Brain pericyte (primary cell): ENCODE data around the gene DROSHA.
"Not testable (repeated sequence)": the region's sequence is repeated elsewhere in the genome, so short reads cannot be mapped to it uniquely, and the experiment has no call there.

Experiments
- DNase-seq: peaks from one replicate; pipeline ENCODE4 v3.0.0-alpha.2; 2012; ENCODE audit warnings: low read depth, low spot score

Gene DROSHA, protein sequence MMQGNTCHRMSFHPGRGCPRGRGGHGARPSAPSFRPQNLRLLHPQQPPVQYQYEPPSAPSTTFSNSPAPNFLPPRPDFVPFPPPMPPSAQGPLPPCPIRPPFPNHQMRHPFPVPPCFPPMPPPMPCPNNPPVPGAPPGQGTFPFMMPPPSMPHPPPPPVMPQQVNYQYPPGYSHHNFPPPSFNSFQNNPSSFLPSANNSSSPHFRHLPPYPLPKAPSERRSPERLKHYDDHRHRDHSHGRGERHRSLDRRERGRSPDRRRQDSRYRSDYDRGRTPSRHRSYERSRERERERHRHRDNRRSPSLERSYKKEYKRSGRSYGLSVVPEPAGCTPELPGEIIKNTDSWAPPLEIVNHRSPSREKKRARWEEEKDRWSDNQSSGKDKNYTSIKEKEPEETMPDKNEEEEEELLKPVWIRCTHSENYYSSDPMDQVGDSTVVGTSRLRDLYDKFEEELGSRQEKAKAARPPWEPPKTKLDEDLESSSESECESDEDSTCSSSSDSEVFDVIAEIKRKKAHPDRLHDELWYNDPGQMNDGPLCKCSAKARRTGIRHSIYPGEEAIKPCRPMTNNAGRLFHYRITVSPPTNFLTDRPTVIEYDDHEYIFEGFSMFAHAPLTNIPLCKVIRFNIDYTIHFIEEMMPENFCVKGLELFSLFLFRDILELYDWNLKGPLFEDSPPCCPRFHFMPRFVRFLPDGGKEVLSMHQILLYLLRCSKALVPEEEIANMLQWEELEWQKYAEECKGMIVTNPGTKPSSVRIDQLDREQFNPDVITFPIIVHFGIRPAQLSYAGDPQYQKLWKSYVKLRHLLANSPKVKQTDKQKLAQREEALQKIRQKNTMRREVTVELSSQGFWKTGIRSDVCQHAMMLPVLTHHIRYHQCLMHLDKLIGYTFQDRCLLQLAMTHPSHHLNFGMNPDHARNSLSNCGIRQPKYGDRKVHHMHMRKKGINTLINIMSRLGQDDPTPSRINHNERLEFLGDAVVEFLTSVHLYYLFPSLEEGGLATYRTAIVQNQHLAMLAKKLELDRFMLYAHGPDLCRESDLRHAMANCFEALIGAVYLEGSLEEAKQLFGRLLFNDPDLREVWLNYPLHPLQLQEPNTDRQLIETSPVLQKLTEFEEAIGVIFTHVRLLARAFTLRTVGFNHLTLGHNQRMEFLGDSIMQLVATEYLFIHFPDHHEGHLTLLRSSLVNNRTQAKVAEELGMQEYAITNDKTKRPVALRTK (N-terminal part only)

GRCh38 chr5:31531888-31532547 is at the start of gene DROSHA, which contains the start of gene C5orf22:
Gene DROSHA, minus strand, starts transcription at chr5:31532093. Its CDS starts 3,034 bp downstream, at chr5:31529059.
Gene C5orf22, plus strand, starts transcription at chr5:31532301. Its CDS starts 92 bp downstream, at chr5:31532393.
- peak; percentile 88 for DNase-seq

DNA sequence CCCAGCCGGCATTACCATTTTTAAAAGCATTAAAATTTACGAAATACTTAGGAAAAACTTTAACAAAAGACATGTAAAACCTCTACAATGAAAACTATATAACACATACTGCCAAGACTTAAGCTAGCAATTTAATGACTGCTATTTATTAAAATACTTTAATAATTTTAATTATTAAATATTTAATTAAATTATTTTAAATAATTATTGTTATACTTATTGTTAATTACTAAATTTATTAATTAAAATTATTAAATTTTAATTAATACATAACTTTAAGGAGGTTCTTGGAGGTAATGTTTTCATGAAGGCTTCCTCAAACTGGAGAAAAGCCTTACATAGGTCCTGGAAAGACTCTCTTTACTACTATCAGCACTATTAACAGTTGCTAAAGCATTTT is 47.7 kb upstream of the DROSHA start:
- DNase-seq = no peak

- no peak for DNase-seq
Measured at GRCh38 chr5:31577438-31577837, 45.5 kb upstream of the DROSHA start.

GRCh38 chr5:31574772-31575171 is 42.9 kb upstream of the DROSHA start:
- DNase-seq = no peak

DNA sequence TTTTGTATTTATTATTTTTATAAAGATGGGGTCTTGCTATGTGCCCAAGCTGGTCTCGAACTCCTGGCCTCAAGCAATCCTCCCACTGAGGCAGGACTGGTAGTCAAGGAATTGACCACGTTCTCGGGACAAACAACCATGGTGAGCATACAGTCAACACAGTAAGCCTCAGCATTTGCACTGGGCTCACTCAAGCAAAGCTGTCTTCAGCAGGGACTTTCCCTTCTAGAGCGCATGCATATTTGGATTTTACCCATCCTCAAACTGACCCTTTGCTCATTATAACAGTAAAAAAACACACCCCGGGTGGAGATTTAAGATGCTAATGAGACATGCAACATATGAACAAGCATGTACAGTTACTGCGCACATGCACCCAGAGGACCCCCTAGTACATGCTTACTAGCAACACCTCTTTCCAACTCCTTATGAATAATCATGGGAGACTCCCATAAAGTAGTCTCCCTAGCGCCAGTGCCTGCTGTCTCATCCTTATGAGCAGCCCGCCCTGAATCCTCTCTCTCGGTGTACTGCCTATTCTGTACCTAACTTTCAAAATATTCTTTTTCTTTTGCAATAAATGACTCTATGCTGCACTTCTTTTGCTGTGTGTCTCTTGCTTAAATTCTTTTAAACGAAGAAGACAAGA is 41.7 kb upstream of the DROSHA start:
- DNase-seq = no peak

GRCh38 chr5:31569068-31569467 is 37.2 kb upstream of the DROSHA start:
- DNase-seq = no peak

GRCh38 chr5:31568302-31568835 is 36.5 kb upstream of the DROSHA start:
- DNase-seq = no peak

DNA sequence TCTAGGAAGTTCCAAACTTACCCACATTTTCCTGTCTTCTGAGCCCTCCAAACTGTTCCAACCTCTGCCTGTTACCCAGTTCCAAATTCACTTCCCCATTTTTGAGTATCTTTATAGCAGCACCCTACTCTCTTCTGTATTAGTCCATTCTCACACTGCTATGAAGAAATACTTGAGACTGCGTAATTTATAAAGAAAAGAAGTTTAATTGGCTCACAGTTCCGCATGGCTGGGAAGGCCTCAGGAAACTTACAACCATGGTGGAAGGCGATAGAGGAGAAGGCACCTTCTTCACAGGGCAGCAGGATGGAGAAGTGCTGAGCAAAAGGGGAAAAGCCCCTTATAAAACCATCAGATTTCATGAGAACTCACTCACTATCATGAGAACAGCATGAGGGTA is 34.5 kb upstream of the DROSHA start:
- DNase-seq = not testable (repeated sequence)

DNA sequence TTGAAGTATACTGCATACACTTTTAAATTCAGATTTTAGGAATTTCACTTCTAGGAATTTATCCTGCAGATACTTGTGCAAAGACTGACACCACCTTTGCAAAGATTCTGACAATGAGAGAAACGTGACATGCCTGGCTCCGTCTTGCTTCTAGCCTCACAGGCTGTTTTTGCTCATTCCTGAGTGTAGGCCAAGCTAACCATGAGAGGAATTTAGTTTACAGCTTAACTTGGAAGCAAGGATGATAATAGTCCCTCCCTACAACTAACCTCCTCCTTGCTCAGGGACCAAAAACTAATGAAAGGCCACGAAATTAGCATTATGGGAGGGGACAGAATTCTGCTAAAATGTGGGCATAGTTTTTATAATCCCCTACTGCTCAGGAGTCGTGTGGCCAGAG is 31.3 kb upstream of the DROSHA start:
- no peak for DNase-seq

DNA sequence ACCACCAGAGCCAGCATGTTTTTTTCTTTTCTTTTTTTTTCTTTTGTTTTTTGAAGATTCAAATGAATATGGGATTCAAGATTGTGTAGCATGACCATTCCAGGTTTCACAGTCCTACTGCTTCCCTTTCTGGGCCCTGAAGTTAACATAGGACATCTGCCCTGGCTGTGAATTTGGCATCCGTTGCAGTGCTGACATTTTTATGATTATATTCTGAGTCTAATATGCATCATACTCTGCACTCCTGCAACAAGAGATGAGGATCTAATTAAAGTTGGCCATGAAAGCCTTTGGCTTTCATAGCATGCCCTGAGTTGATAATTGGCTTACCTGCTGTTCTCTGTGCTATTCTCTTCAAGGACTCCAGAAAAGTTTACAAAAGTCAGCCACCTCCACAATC is 30.1 kb upstream of the DROSHA start:
- DNase-seq = no peak

DNA sequence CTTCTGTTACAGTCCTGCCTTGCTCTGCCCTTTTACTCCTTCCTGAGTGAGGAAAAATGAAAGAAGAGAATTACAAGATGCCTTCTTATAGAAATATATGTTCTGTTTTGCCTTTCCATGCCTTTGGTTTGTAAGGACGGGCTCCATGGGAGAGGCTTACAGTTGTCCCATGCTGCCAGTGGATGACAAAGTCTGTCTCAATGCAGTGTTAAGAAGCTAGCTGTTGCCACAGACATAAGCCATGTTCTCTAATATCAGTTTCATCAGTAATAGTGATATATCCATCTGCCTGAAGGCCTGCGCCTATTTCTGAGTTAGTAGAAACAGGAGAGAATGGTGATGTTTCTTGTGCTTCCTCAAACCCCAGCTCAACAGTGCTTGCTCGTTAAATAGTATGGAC is 28.0 kb upstream of the DROSHA start:
- DNase-seq = no peak

GRCh38 chr5:31556461-31556860 is 24.6 kb upstream of the DROSHA start:
- DNase-seq = no peak

GRCh38 chr5:31554552-31554951 is 22.7 kb upstream of the DROSHA start:
- DNase-seq = no peak

DNA sequence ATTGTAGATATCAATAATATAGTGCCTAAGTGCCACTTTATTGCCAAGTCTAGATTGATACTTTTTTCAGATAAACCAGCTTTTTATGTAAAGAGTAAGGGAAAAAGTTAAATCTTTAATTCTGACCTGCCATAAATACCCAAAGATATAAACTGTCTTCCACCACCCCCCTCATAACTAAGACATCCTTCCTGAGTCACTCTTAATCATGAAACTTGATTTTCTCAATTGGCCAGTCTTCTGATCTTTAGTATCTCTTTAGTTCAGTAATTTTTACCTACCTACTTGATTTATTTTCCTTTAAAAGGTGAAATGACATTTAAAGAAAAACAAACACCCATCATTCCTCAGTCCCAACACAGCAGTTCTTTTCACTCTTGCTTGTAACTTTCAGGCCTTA is 22.0 kb upstream of the DROSHA start:
- no peak for DNase-seq

DNA sequence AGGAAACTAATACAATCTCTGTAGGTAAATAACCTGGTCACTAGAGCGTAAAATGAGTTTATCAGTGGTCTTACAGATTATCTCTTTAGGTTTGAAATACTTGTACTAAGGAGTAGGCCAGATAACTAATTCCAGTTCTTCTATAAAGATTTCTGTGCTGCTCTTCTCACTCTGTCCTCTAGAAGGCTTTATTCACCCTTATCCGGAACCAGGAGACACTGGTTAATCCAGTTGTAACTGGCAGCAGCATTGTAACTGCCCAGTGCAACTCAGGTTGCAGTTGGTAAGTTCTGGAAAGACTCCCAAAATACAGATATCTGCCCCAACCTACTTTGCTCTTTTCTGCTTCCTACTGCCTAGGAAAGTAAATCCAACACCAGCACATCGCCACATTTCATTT is 20.0 kb upstream of the DROSHA start:
- DNase-seq = no peak

DNA sequence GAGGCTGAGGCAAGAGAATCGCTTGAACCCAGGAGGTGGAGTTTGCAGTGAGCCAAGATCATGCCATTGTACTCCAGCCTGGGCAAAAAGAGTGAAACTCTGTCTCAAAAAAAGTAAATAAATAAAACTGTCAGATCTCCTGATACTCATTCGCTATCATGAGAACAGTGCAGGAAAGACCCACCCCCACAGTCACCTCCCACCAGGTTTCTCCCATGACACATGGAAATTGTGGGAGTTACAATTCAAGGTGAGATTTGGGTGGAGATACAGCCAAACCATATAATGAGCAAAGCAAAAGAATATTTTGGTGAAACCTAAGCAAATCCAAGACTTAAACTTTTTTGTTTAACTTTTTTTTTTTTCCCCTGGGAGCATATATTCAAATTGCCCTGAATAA is 17.2 kb upstream of the DROSHA start:
- not testable (repeated sequence) for DNase-seq

GRCh38 chr5:31537851-31538250 is 6.0 kb upstream of the DROSHA start:
- DNase-seq = no peak

DNA sequence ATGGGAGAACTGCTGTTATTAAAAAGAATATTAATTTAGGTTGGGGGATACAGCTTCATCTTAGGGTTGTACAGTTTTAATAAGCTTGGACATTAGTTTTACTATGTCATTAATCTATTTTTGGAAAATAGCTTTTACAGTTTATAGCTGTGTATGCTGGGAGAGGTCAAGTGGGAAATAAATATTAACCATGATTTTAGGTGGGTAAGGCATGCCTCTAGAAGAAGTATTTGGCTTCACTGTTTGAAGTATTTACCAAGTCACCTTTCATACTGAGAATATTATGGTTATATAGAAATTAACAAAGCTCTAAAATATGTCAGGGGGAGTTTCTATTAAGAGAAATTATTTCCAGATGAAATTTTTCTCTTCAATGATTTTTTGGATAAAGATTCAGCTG is 5.5 kb upstream of the DROSHA start:
- DNase-seq = no peak

GRCh38 chr5:31536873-31537272 is 5.0 kb upstream of the DROSHA start:
- DNase-seq = no peak

- no peak for DNase-seq
Measured at GRCh38 chr5:31534527-31535046, 2.7 kb upstream of the DROSHA start.
